HepG2 (cell line): ENCODE results near the gene DEDD2. TPM values are rescaled to one million over a fixed set of nuclear protein-coding genes. Genes with fewer than 3 reads are reported as not detected.

ENCODE experiments used
- AKAP8 ChIP-seq: sonication (generic); formaldehyde crosslinking; IDR thresholded peaks from 2 replicates; pipeline ENCODE4 v1.5.1; 2020; ENCODE audit warnings: mild to moderate bottlenecking, missing genetic modification reagents
- EHMT2 ChIP-seq: fragments of 200-600 bp; sonication (generic); IDR thresholded peaks from 2 replicates; pipeline ENCODE4 v1.7.0; 2017; ENCODE audit warnings: antibody characterized with exemption, low read depth, low read length, borderline replicate concordance
- NFATC3 ChIP-seq: sonication (generic); formaldehyde crosslinking; IDR thresholded peaks from 2 replicates; pipeline ENCODE4 v1.5.1; 2020; ENCODE audit warnings: mild to moderate bottlenecking, missing genetic modification reagents
- NR2C2 ChIP-seq: sonication (generic); formaldehyde crosslinking; IDR thresholded peaks from 2 replicates; pipeline ENCODE4 v1.4.0; 2020; ENCODE audit warnings: missing genetic modification reagents, mild to moderate bottlenecking, moderate library complexity, borderline replicate concordance
- PRDM4 ChIP-seq: sonication (generic); formaldehyde crosslinking; IDR thresholded peaks from 2 replicates; pipeline ENCODE4 v1.9.0; 2021; ENCODE audit warnings: missing genetic modification reagents, borderline replicate concordance
- ZMAT5 ChIP-seq: sonication (generic); formaldehyde crosslinking; IDR thresholded peaks from 2 replicates; pipeline ENCODE4 v1.5.0; 2020; ENCODE audit warnings: mild to moderate bottlenecking, low read depth, missing genetic modification reagents, borderline replicate concordance
- ZNF20 ChIP-seq: sonication (generic); formaldehyde crosslinking; IDR thresholded peaks from 2 replicates; pipeline ENCODE4 v1.4.0; 2020; ENCODE audit warnings: mild to moderate bottlenecking, moderate library complexity, missing genetic modification reagents
- ZNF646 ChIP-seq: sonication (generic); formaldehyde crosslinking; IDR thresholded peaks from 2 replicates; pipeline ENCODE4 v1.9.0; 2021; ENCODE audit warnings: mild to moderate bottlenecking, missing genetic modification reagents
- ZNF670 ChIP-seq: sonication (generic); formaldehyde crosslinking; IDR thresholded peaks from 2 replicates; pipeline ENCODE4 v1.8.0; 2022; ENCODE audit warnings: mild to moderate bottlenecking, missing genetic modification reagents, borderline replicate concordance
- ZNF672 ChIP-seq: sonication (generic); formaldehyde crosslinking; IDR thresholded peaks from 2 replicates; pipeline ENCODE4 v1.8.1; 2022; ENCODE audit warnings: missing genetic modification reagents
- ZNF710 ChIP-seq: sonication (generic); formaldehyde crosslinking; IDR thresholded peaks from 2 replicates; pipeline ENCODE4 v1.5.0; 2020; ENCODE audit warnings: mild to moderate bottlenecking, missing genetic modification reagents, borderline replicate concordance
- ZNF841 ChIP-seq: sonication (generic); formaldehyde crosslinking; IDR thresholded peaks from 2 replicates; pipeline ENCODE4 v1.8.1; 2023; ENCODE audit warnings: missing genetic modification reagents, borderline replicate concordance
- polyA plus RNA-seq, 8 experiments: library from polyadenylated mRNA; depleted of rRNA in 3 of 8; stranded (reverse) in 7 of 8; unstranded in 1 of 8; fragments of >200 nt; fragmentation: Illumina TruSeq in 4 of 8; extraction: Trizol in 4 of 8; gene quantifications; 2 replicates each; pipeline versions ENCODE4 v1.2.1 to v1.2.3, GENCODE V29; 2011 to 2016; ENCODE audit warnings: low read depth in 4 of 8, missing spikeins in 1 of 8, mixed read lengths in 1 of 8; ENCODE audit not compliant: insufficient read depth in 1 of 8
- total RNA-seq, 5 experiments: library from RNA; depleted of rRNA; stranded (reverse); fragments of >200 nt; fragmentation: Illumina TruSeq; extraction: Trizol; gene quantifications; 2 replicates each; pipeline ENCODE4 v1.2.3, GENCODE V29; 2016; ENCODE audit warnings: low read depth in 1 of 5

DEDD2 gene
- total and polyA plus RNA-seq, 2 of the 13 experiments (the other 11 are each of a cell fraction or from before 2014, with no cell fraction given) = 19.2 to 24.7 TPM

- TF ChIP-seq ZNF646 (CRISPR knock-in tag) (no peak), ZMAT5 (CRISPR knock-in tag) (no peak), ZNF670 (CRISPR knock-in tag) (no peak), NFATC3 (no peak), NR2C2 (no peak), EHMT2 (no peak), ZNF841 (CRISPR knock-in tag) (no peak), ZNF20 (no peak), PRDM4 (CRISPR knock-in tag) (no peak), ZNF672 (no peak), ZNF710 (no peak), AKAP8 (CRISPR knock-in tag) (peak; percentile 57; the same call in 1 of the 2 replicates)
These were observed 28.9 kb upstream of the DEDD2 start (continued) for GRCh38 chr19:42246143-42246921.
